A549 (cell line): ENCODE measurements around the gene ULK4.

Source experiments
- CHD2 ChIP-seq: fragments of 150-350 bp; IDR thresholded peaks from 2 replicates; pipeline ENCODE4 v1.6.1; 2014; ENCODE audit warnings: low read length; ENCODE audit not compliant: partially characterized antibody
- CTCF ChIP-seq: fragments of >200 bp; sonication (Bioruptor Twin); formaldehyde crosslinking; IDR thresholded peaks from 3 replicates; pipeline ENCODE4 v1.5.1; 2016
- EP300 ChIP-seq, 2 experiments: fragments of >200 bp; sonication (Bioruptor Twin); formaldehyde crosslinking; IDR thresholded peaks; 2 replicates in 1 of 2; 3 replicates in 1 of 2; pipeline ENCODE4 v1.6.1; 2016 to 2017
- HMGXB4 ChIP-seq: fragments of 250-450 bp; sonication (Bioruptor Pico); IDR thresholded peaks from 2 replicates; pipeline ENCODE4 v1.5.0; 2021; ENCODE audit warnings: mild to moderate bottlenecking, moderate library complexity, borderline replicate concordance
- JUNB ChIP-seq: fragments of >200 bp; sonication (Bioruptor Twin); formaldehyde crosslinking; IDR thresholded peaks from 2 replicates; pipeline ENCODE4 v1.6.1; 2016
- NFE2L2 ChIP-seq: fragments of 150-350 bp; conservative IDR thresholded peaks from 2 replicates; pipeline ENCODE4 v1.6.1; 2014; ENCODE audit warnings: low read length
- POLR2AphosphoS2 ChIP-seq: conservative IDR thresholded peaks from 2 replicates; pipeline ENCODE4 v1.6.1; 2012; ENCODE audit warnings: low read length, improper control_type of control experiment, inconsistent platforms
- RCOR1 ChIP-seq: fragments of 150-350 bp; IDR thresholded peaks from 2 replicates; pipeline ENCODE4 v1.6.1; 2014; ENCODE audit warnings: antibody characterized with exemption, low read length, low read depth
- RFX5 ChIP-seq: fragments of 450-650 bp; IDR thresholded peaks from 2 replicates; pipeline ENCODE4 v1.7.1; 2014; ENCODE audit warnings: antibody characterized with exemption, mild to moderate bottlenecking, moderate library complexity
- RNF2 ChIP-seq: fragments of 200-600 bp; sonication (generic); IDR thresholded peaks from 2 replicates; pipeline ENCODE4 v1.6.1; 2016; ENCODE audit warnings: low read depth, mild to moderate bottlenecking, antibody characterized with exemption, moderate library complexity, borderline replicate concordance
- SMC3 ChIP-seq: fragments of >200 bp; sonication (Bioruptor Twin); formaldehyde crosslinking; IDR thresholded peaks from 3 replicates; pipeline ENCODE4 v1.6.1; 2018; ENCODE audit warnings: inconsistent platforms
- TF ChIP-seq, protein P1 (sequence below): fragments of 200-600 bp; sonication (generic); IDR thresholded peaks from 2 replicates; pipeline ENCODE4 v1.6.1; 2016; ENCODE audit warnings: antibody characterized with exemption, mild to moderate bottlenecking, moderate library complexity

- TF ChIP-seq CTCF (no peak), SMC3 (no peak), NFE2L2 (no peak), RNF2 (no peak), CHD2 (no peak), EP300 (IDR thresholded peaks at IDR 0.05) (no peak), JUNB (no peak), RCOR1 (no peak), RFX5 (no peak), POLR2AphosphoS2 (no peak), HMGXB4 (CRISPR knock-in tag) (no peak)
- TF ChIP-seq, protein P1, sequence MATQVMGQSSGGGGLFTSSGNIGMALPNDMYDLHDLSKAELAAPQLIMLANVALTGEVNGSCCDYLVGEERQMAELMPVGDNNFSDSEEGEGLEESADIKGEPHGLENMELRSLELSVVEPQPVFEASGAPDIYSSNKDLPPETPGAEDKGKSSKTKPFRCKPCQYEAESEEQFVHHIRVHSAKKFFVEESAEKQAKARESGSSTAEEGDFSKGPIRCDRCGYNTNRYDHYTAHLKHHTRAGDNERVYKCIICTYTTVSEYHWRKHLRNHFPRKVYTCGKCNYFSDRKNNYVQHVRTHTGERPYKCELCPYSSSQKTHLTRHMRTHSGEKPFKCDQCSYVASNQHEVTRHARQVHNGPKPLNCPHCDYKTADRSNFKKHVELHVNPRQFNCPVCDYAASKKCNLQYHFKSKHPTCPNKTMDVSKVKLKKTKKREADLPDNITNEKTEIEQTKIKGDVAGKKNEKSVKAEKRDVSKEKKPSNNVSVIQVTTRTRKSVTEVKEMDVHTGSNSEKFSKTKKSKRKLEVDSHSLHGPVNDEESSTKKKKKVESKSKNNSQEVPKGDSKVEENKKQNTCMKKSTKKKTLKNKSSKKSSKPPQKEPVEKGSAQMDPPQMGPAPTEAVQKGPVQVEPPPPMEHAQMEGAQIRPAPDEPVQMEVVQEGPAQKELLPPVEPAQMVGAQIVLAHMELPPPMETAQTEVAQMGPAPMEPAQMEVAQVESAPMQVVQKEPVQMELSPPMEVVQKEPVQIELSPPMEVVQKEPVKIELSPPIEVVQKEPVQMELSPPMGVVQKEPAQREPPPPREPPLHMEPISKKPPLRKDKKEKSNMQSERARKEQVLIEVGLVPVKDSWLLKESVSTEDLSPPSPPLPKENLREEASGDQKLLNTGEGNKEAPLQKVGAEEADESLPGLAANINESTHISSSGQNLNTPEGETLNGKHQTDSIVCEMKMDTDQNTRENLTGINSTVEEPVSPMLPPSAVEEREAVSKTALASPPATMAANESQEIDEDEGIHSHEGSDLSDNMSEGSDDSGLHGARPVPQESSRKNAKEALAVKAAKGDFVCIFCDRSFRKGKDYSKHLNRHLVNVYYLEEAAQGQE: no peak
Measured at GRCh38 chr3:41489231-41489630, 472.7 kb downstream of the ULK4 start.
